Mesenchymal stem cell (in vitro differentiated cells and primary cell): Measurements from ENCODE around the gene EPHX1.
"Not testable (repeated sequence)": the region's sequence is repeated elsewhere in the genome, so short reads cannot be mapped to it uniquely, and the experiment has no call there.

Experiments used
- DNase-seq: peaks from one replicate; pipeline ENCODE4 v3.0.0-alpha.2; 2013
- H2AFZ ChIP-seq: one replicate; pipeline ENCODE4 v1.6.1; 2013; ENCODE audit warnings: low read depth, mild to moderate bottlenecking, control low read depth, inconsistent platforms, low read length, moderate library complexity
- H2AK5ac ChIP-seq: 2 replicates; pipeline ENCODE4 v1.6.1; 2013; ENCODE audit warnings: low read length, moderate library complexity, mild to moderate bottlenecking, inconsistent platforms; ENCODE audit not compliant: severe bottlenecking
- H2BK120ac ChIP-seq: one replicate; pipeline ENCODE4 v1.6.1; 2013; ENCODE audit warnings: low read depth, mild to moderate bottlenecking, inconsistent platforms, low read length, moderate library complexity
- H2BK12ac ChIP-seq, 2 experiments: one replicate each; pipeline ENCODE4 v1.6.1; 2013; ENCODE audit warnings: inconsistent platforms in 2 of 2, low read length in 2 of 2, mild to moderate bottlenecking in 2 of 2, moderate library complexity in 2 of 2, control low read depth in 1 of 2
- H2BK15ac ChIP-seq: one replicate; pipeline ENCODE4 v1.6.1; 2013; ENCODE audit warnings: mild to moderate bottlenecking, low read depth, inconsistent platforms; ENCODE audit not compliant: poor library complexity, severe bottlenecking
- H2BK5ac ChIP-seq: 2 replicates; pipeline ENCODE4 v1.6.1; 2013; ENCODE audit warnings: low read depth, mild to moderate bottlenecking, low read length, control low read depth, inconsistent platforms; ENCODE audit not compliant: poor library complexity, severe bottlenecking
- H3K14ac ChIP-seq, 2 experiments: one replicate each; pipeline ENCODE4 v1.6.1; 2013; ENCODE audit warnings: inconsistent platforms in 2 of 2, low read length in 2 of 2, control low read depth in 1 of 2, mild to moderate bottlenecking in 1 of 2, moderate library complexity in 1 of 2
- H3K18ac ChIP-seq, 2 experiments: one replicate each; pipeline ENCODE4 v1.6.1; 2013; ENCODE audit warnings: inconsistent platforms in 2 of 2, low read length in 2 of 2, control low read depth in 1 of 2, low read depth in 1 of 2, mild to moderate bottlenecking in 1 of 2
- H3K23ac ChIP-seq, 2 experiments: one replicate each; pipeline ENCODE4 v1.6.1; 2013; ENCODE audit warnings: inconsistent platforms in 2 of 2, low read length in 2 of 2, mild to moderate bottlenecking in 2 of 2, moderate library complexity in 2 of 2, control low read depth in 1 of 2
- H3K27ac ChIP-seq: 2 replicates; pipeline ENCODE4 v1.5.1; 2013; ENCODE audit warnings: mild to moderate bottlenecking, moderate library complexity, low read length, control low read depth, inconsistent platforms; ENCODE audit not compliant: poor library complexity, severe bottlenecking
- H3K27me3 ChIP-seq, 2 experiments: 2 replicates each; pipeline versions ENCODE4 v1.6.1 to v1.7.0; 2013; ENCODE audit warnings: low read length in 2 of 2, mild to moderate bottlenecking in 2 of 2, moderate library complexity in 2 of 2, control low read depth in 1 of 2, inconsistent platforms in 1 of 2; ENCODE audit not compliant: control insufficient read depth in 1 of 2, insufficient read depth in 1 of 2
- H3K36me3 ChIP-seq, 2 experiments: 2 replicates each; pipeline versions ENCODE4 v1.6.1 to v1.7.0; 2013; ENCODE audit warnings: low read length in 2 of 2, control low read depth in 1 of 2, inconsistent platforms in 1 of 2, low read depth in 1 of 2, mild to moderate bottlenecking in 1 of 2; ENCODE audit not compliant: insufficient read depth in 2 of 2, control insufficient read depth in 1 of 2
- H3K4ac ChIP-seq, 2 experiments: one replicate each; pipeline ENCODE4 v1.6.1; 2013; ENCODE audit warnings: inconsistent platforms in 2 of 2, low read length in 2 of 2, mild to moderate bottlenecking in 2 of 2, moderate library complexity in 2 of 2, control low read depth in 1 of 2, low read depth in 1 of 2
- H3K4me1 ChIP-seq: 2 replicates; pipeline ENCODE4 v1.6.1; 2013; ENCODE audit warnings: low read depth, low read length, control low read depth; ENCODE audit not compliant: control insufficient read depth, insufficient read depth
- H3K4me2 ChIP-seq: 2 replicates; pipeline ENCODE4 v1.6.1; 2013; ENCODE audit warnings: low read length, mild to moderate bottlenecking, inconsistent platforms; ENCODE audit not compliant: poor library complexity, severe bottlenecking
- H3K4me3 ChIP-seq, 2 experiments: 2 replicates each; pipeline versions ENCODE4 v1.5.1 to v1.7.0; 2013; ENCODE audit warnings: low read length in 2 of 2, mild to moderate bottlenecking in 2 of 2, control low read depth in 1 of 2, low read depth in 1 of 2; ENCODE audit not compliant: insufficient read depth in 1 of 2
- H3K79me1 ChIP-seq: replicated peaks from 2 replicates; pipeline ENCODE4 v1.6.1; 2013; ENCODE audit warnings: mild to moderate bottlenecking, control low read depth, low read length, inconsistent platforms; ENCODE audit not compliant: poor library complexity, severe bottlenecking
- H3K9ac ChIP-seq: 2 replicates; pipeline ENCODE4 v1.7.0; 2013; ENCODE audit warnings: mild to moderate bottlenecking, low read length, moderate library complexity
- H3K9me3 ChIP-seq: 2 replicates; pipeline ENCODE4 v1.7.0; 2013; ENCODE audit warnings: mild to moderate bottlenecking, low read length; ENCODE audit not compliant: control insufficient read depth
- H4K8ac ChIP-seq: one replicate; pipeline ENCODE4 v1.6.1; 2013; ENCODE audit warnings: inconsistent platforms, mild to moderate bottlenecking, low read length, moderate library complexity
- H4K91ac ChIP-seq: one replicate; pipeline ENCODE4 v1.6.1; 2013; ENCODE audit warnings: mild to moderate bottlenecking, low read length, inconsistent platforms
- WGBS: methylation state at CpG from one replicate; pipeline ENCODE4 v1.1.7; 2013; ENCODE audit warnings: mixed read lengths; 5-methylcytosine and 5-hydroxymethylcytosine counted together

Gene EPHX1

DNA sequence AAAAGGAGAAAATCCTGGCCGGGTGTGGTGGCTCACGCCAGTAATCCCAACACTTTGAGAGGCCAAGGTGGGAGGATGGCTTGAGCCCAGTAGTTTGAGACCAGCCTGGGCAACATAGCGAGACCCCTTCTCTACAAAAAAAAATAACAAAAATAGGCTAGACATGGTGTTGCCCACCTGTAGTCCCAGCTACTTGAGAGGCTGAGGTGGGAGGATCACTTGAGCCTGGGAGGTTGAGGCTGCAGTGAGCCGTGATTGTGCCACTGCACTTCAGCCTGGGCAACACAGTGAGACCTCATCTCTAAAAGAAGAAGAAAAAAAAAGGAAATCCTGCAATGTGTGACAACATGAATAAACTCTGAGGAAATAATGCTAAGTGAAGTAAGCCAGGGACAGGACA lies 26.4 kb downstream of the EPHX1 start:
- not testable (repeated sequence) for H3K27ac ChIP-seq, H3K9ac ChIP-seq, H2AK5ac ChIP-seq, H3K23ac ChIP-seq, H2BK120ac ChIP-seq, H3K4ac ChIP-seq, H4K91ac ChIP-seq, H3K4me3 ChIP-seq, H2BK15ac ChIP-seq, H2BK5ac ChIP-seq, H3K14ac ChIP-seq, H2BK12ac ChIP-seq, H3K79me1 ChIP-seq, H3K4me2 ChIP-seq, H3K27me3 ChIP-seq, H3K18ac ChIP-seq, H4K8ac ChIP-seq, H2AFZ ChIP-seq, H3K9me3 ChIP-seq, DNase-seq, H3K4me1 ChIP-seq
- WGBS, result 97% methylated on average over 3 of the region's 4 CpGs
- H3K36me3 ChIP-seq, result peaks cover 37 to 68% of the 10 kb centered on the region in 2 experiments

DNA sequence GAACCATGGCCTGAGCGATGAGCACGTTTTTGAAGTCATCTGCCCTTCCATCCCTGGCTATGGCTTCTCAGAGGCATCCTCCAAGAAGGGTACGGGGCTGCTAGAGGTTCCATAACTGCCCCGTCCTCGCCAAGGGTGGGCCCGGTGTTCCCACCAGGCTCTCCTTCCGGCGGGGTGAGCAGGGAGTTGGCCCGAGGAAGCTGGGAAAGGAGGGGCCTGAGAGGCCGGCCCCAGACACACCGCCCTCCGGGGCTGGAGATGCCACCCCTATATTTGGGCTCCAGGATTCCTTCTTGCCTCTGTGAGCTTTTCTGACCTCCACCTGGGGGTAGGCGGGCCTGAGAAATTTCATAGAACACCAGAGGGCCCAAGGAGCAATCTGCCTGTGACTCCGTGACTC lies 28.9 kb downstream of the EPHX1 start:
- H3K9ac ChIP-seq, result no peak overlapping the region
- no peak overlapping the region for H2BK120ac ChIP-seq
- no peaks in the 10 kb centered on the region for H3K79me1 ChIP-seq
- no peak overlapping the region for H3K14ac ChIP-seq
- no peak overlapping the region for H2BK15ac ChIP-seq
- no peaks in the 10 kb centered on the region for H3K9me3 ChIP-seq
- H2AFZ ChIP-seq, result no peak overlapping the region
- no peaks in the 10 kb centered on the region for H3K27me3 ChIP-seq
- no peak overlapping the region for H3K4ac ChIP-seq
- WGBS, result 96% methylated on average over 14 of the region's 14 CpGs
- H2AK5ac ChIP-seq, result no peak overlapping the region
- H4K91ac ChIP-seq, result no peak overlapping the region
- H4K8ac ChIP-seq, result no peak overlapping the region
- H3K36me3 ChIP-seq, result peaks cover 42 to 69% of the 10 kb centered on the region in 2 experiments
- no peak overlapping the region for H3K4me3 ChIP-seq
- no peak overlapping the region for H3K4me2 ChIP-seq
- no peak overlapping the region for H3K27ac ChIP-seq
- no peak overlapping the region for H2BK12ac ChIP-seq
- H2BK5ac ChIP-seq, result no peak overlapping the region
- H3K18ac ChIP-seq, result no peak overlapping the region
- no peak overlapping the region for H3K23ac ChIP-seq
- H3K4me1 ChIP-seq, result no peaks in the 10 kb centered on the region
- DNase-seq, result no peak

- Histone ChIP-seq H2AK5ac (no peak overlapping the region), H3K18ac (no peak overlapping the region), H2AFZ (no peak overlapping the region), H3K4me1 (peaks cover 3% of the 10 kb centered on the region), H3K4me3 (no peak overlapping the region), H3K4me2 (no peak overlapping the region), H3K23ac (no peak overlapping the region), H4K8ac (no peak overlapping the region), H3K4ac (no peak overlapping the region), H2BK12ac (no peak overlapping the region), H3K36me3 (peaks cover 49 to 82% of the 10 kb centered on the region in 2 experiments), H3K27ac (no peak overlapping the region), H2BK120ac (no peak overlapping the region), H3K9me3 (no peaks in the 10 kb centered on the region), H3K79me1 (no peaks in the 10 kb centered on the region), H3K9ac (no peak overlapping the region), H2BK5ac (no peak overlapping the region), H3K14ac (no peak overlapping the region), H2BK15ac (no peak overlapping the region), H3K27me3 (no peaks in the 10 kb centered on the region), H4K91ac (no peak overlapping the region)
- DNase-seq, result no peak
- WGBS, result no CpG with 5 or more reads among the region's 1 CpG
These were observed 30.3 kb downstream of the EPHX1 start for GRCh38 chr1:225840223-225840610.

GRCh38 chr1:225840713-225841112 lies 30.8 kb downstream of the EPHX1 start:
- Histone ChIP-seq H2AFZ (no peak overlapping the region), H2BK5ac (no peak overlapping the region), H3K27ac (no peak overlapping the region), H3K36me3 (peaks cover 54 to 82% of the 10 kb centered on the region in 2 experiments), H3K4me2 (no peak overlapping the region), H2BK120ac (no peak overlapping the region), H3K9me3 (no peaks in the 10 kb centered on the region), H3K4me3 (no peak overlapping the region), H2BK12ac (no peak overlapping the region), H3K79me1 (no peaks in the 10 kb centered on the region), H2BK15ac (no peak overlapping the region), H3K27me3 (no peaks in the 10 kb centered on the region), H3K23ac (no peak overlapping the region), H3K18ac (no peak overlapping the region), H3K4ac (no peak overlapping the region), H2AK5ac (no peak overlapping the region), H4K91ac (no peak overlapping the region), H3K9ac (no peak overlapping the region), H4K8ac (no peak overlapping the region), H3K14ac (no peak overlapping the region), H3K4me1 (peaks cover 3% of the 10 kb centered on the region)
- WGBS, result 94% methylated on average over 3 of the region's 4 CpGs
- DNase-seq, result no peak
